K562 (cell line): Measurements from ENCODE around the gene UNC119. TPM values are rescaled to one million over a fixed set of nuclear protein-coding genes. Genes with fewer than 3 reads are reported as not detected.

Experiments used
- ATAC-seq: fragments of 200-7000 bp; cut with Tn5 transposase; 3 replicates; pipeline ENCODE4 v1.9.1; 2020; ENCODE audit warnings: moderate library complexity
- BruUV-seq: library from RNA; stranded (reverse); fragments of 400-500 nt; replicated peaks from 2 replicates; lab custom pipeline; 2021; lab: Mats Ljungman, UMichigan
- CTCF ChIA-PET: fragments of 300-600 bp; formaldehyde crosslinking; extraction: SDS; loops from one replicate; lab custom pipeline; 2021; ENCODE audit warnings: low intra/inter-chr PET ratio; lab: Yijun Ruan, JAX
- POLR2A ChIA-PET: fragments of 300-600, 350-650 bp; sonication (Branson Sonifier 250); formaldehyde crosslinking; extraction: SDS; loops from one replicate; lab custom pipeline; 2021; ENCODE audit warnings: antibody characterized with exemption, inconsistent platforms; lab: Yijun Ruan, JAX
- DNase-seq, 4 experiments: peaks; one replicate each; pipeline versions ENCODE4 v3.0.0 to v3.0.0-alpha.2; 2011 to 2018; ENCODE audit warnings: low spot score in 3 of 4, mixed read lengths in 3 of 4; ENCODE audit errors: extremely low read depth in 1 of 4
- FAIRE-seq: peaks from 2 replicates; lab custom pipeline; 2011; peaks lifted over from hg19 to GRCh38; lab: Jason Lieb, UNC
- H2AFZ ChIP-seq: 2 replicates; pipeline ENCODE4 v1.6.0; 2011; ENCODE audit warnings: low read depth, low read length, control low read depth, inconsistent platforms
- H3K27ac ChIP-seq: fragments of 200-600 bp; 3 replicates; pipeline ENCODE4 v1.8.0; 2011; ENCODE audit warnings: low read depth, mild to moderate bottlenecking, control low read depth, inconsistent platforms, low read length, moderate library complexity, mixed read lengths; ENCODE audit errors: extremely low read depth
- H3K27me3 ChIP-seq, 2 experiments: fragments of 300-600 bp in 1 of 2; 2 replicates in 1 of 2; 3 replicates in 1 of 2; pipeline versions ENCODE4 v1.6.0 to v1.8.0; 2011; ENCODE audit warnings: inconsistent platforms in 2 of 2, low read length in 2 of 2, mild to moderate bottlenecking in 1 of 2, mixed read lengths in 1 of 2, moderate library complexity in 1 of 2; ENCODE audit not compliant: control insufficient read depth in 2 of 2, insufficient read depth in 2 of 2
- H3K36me3 ChIP-seq: fragments of 300-600 bp; 3 replicates; pipeline ENCODE4 v1.8.0; 2011; ENCODE audit warnings: mild to moderate bottlenecking, low read length, inconsistent platforms; ENCODE audit not compliant: control insufficient read depth, insufficient read depth
- H3K4me1 ChIP-seq, 2 experiments: fragments of 200-600 bp in 1 of 2; replicated peaks in 1 of 2; 2 replicates in 1 of 2; 3 replicates in 1 of 2; pipeline versions ENCODE4 v1.5.1 to v1.8.0; 2011; ENCODE audit warnings: inconsistent platforms in 2 of 2, low read length in 2 of 2, mild to moderate bottlenecking in 1 of 2, mixed read lengths in 1 of 2, moderate library complexity in 1 of 2; ENCODE audit not compliant: control insufficient read depth in 2 of 2, insufficient read depth in 2 of 2
- H3K4me2 ChIP-seq: 2 replicates; pipeline ENCODE4 v1.6.1; 2011; ENCODE audit warnings: low read length, control low read depth, inconsistent platforms, mixed read lengths; ENCODE audit not compliant: insufficient read depth
- H3K4me3 ChIP-seq: fragments of 200-600 bp; sonication (generic), shearing (Covaris generic); 2 replicates; pipeline ENCODE4 v1.5.1; 2016; ENCODE audit warnings: control low read depth, inconsistent platforms
- H3K79me2 ChIP-seq: fragments of 200-600 bp; 3 replicates; pipeline ENCODE4 v1.8.0; 2011; ENCODE audit warnings: low read length, inconsistent platforms; ENCODE audit not compliant: control insufficient read depth, insufficient read depth
- H3K9ac ChIP-seq, 2 experiments: 2 replicates each; pipeline versions ENCODE4 v1.6.0 to v1.6.1; 2011; ENCODE audit warnings: low read depth in 2 of 2, low read length in 2 of 2, control low read depth in 1 of 2, inconsistent platforms in 1 of 2, mild to moderate bottlenecking in 1 of 2, mixed read lengths in 1 of 2; ENCODE audit not compliant: insufficient read depth in 1 of 2
- H3K9me1 ChIP-seq: one replicate; pipeline ENCODE4 v1.6.0; 2011; ENCODE audit warnings: inconsistent platforms, mild to moderate bottlenecking, low read length, moderate library complexity; ENCODE audit not compliant: control insufficient read depth, insufficient read depth
- H3K9me3 ChIP-seq: replicated peaks from 2 replicates; pipeline ENCODE4 v1.5.1; 2011; ENCODE audit warnings: low read depth, low read length, inconsistent platforms; ENCODE audit not compliant: control insufficient read depth, insufficient read depth
- H4K20me1 ChIP-seq: replicated peaks from 2 replicates; pipeline ENCODE4 v1.6.1; 2011; ENCODE audit warnings: low read length, inconsistent platforms, mixed read lengths; ENCODE audit not compliant: control insufficient read depth, insufficient read depth
- ARHGAP35 ChIP-seq: fragments of 450-650 bp; IDR thresholded peaks from 2 replicates; pipeline ENCODE4 v1.6.1; 2018; ENCODE audit not compliant: partially characterized antibody
- CTCFL ChIP-seq: IDR thresholded peaks from 2 replicates; pipeline ENCODE4 v1.6.1; 2011; ENCODE audit warnings: borderline replicate concordance, low read depth, mild to moderate bottlenecking, moderate library complexity, low read length; ENCODE audit not compliant: insufficient read depth, poor library complexity, severe bottlenecking
- ELF1 ChIP-seq: fragments of 200-800 bp; sonication (Bioruptor generic); IDR thresholded peaks from 2 replicates; pipeline ENCODE4 v1.6.1; 2016; ENCODE audit warnings: missing genetic modification characterization, missing compliant biosample characterization
- GABPB1 ChIP-seq: sonication (generic); formaldehyde crosslinking; IDR thresholded peaks from 2 replicates; pipeline ENCODE4 v1.8.0; 2022; ENCODE audit warnings: mild to moderate bottlenecking, missing genetic modification reagents
- MLX ChIP-seq, 2 experiments: fragments of 450-650 bp in 1 of 2; sonication (generic) in 1 of 2; formaldehyde crosslinking; conservative IDR thresholded peaks; 2 replicates each; pipeline versions ENCODE4 v1.4.0 to v1.8.1; 2020 to 2022; ENCODE audit warnings: mild to moderate bottlenecking in 1 of 2, missing genetic modification reagents in 1 of 2
- RAD21 ChIP-seq, 2 experiments: fragments of 250-450 bp in 1 of 2; fragments of 450-650 bp in 1 of 2; sonication (Bioruptor Pico) in 1 of 2; formaldehyde crosslinking in 1 of 2; IDR thresholded peaks in 1 of 2; conservative IDR thresholded peaks in 1 of 2; 2 replicates each; pipeline versions ENCODE4 v1.4.0 to v1.8.0; 2020 to 2022; ENCODE audit warnings: mild to moderate bottlenecking in 2 of 2, moderate library complexity in 1 of 2
- RUNX1 ChIP-seq: sonication (generic); IDR thresholded peaks from 2 replicates; pipeline ENCODE4 v1.6.1; 2016; ENCODE audit warnings: antibody characterized with exemption, low read depth
- SIN3B ChIP-seq: fragments of 450-650 bp; IDR thresholded peaks from 2 replicates; pipeline ENCODE4 v1.6.1; 2017; ENCODE audit warnings: low read depth, mild to moderate bottlenecking, moderate library complexity
- THRA ChIP-seq: fragments of 450-650 bp; IDR thresholded peaks from 2 replicates; pipeline ENCODE4 v1.6.1; 2017; ENCODE audit warnings: mild to moderate bottlenecking, moderate library complexity
- TRIM24 ChIP-seq, 2 experiments: fragments of 450-650 bp; IDR thresholded peaks; 2 replicates each; pipeline ENCODE4 v1.6.1; 2016
- XRCC5 ChIP-seq: fragments of 200-400 bp; formaldehyde crosslinking; IDR thresholded peaks from 2 replicates; pipeline ENCODE4 v1.6.1; 2017; ENCODE audit warnings: low read depth, mild to moderate bottlenecking, low read length
- WGBS: fragments of 100-300 bp; shearing (Covaris generic); methylation state at CpG from one replicate; pipeline ENCODE4 v1.1.6; 2016; ENCODE audit warnings: low coverage, mixed read lengths; ENCODE audit not compliant: insufficient coverage; ENCODE audit errors: missing lambda C conversion rate; 5-methylcytosine and 5-hydroxymethylcytosine counted together
- in situ Hi-C: fragments of 300-500 bp; cut with MboI; formaldehyde crosslinking; loops from 4 replicates; pipeline ENCODE4 v1.15.0; 2018; ENCODE audit warnings: inconsistent platforms, mixed read lengths
- intact Hi-C: fragments of 100-400 bp; cut with micrococcal nuclease; formaldehyde crosslinking; loops from 2 replicates; pipeline ENCODE4 v1.14.2; 2022
- polyA plus RNA-seq, 8 experiments: library from polyadenylated mRNA; depleted of rRNA in 4 of 8; stranded (reverse) in 5 of 8; unstranded in 3 of 8; fragments of >200 nt; fragmentation: Nextera tagmentation in 2 of 8; fragmentation: Illumina TruSeq in 1 of 8; extraction: Ambion mirVana in 2 of 8; extraction: Trizol in 1 of 8; gene quantifications; 2 replicates each; pipeline versions ENCODE4 v1.2.1 to v1.2.3, GENCODE V29; 2011 to 2014; ENCODE audit warnings: inconsistent platforms in 1 of 8, missing spikeins in 1 of 8
- total RNA-seq, 7 experiments: library from RNA; depleted of rRNA in 6 of 7; stranded (reverse); fragments of >200 nt in 6 of 7; fragmentation: Illumina TruSeq in 2 of 7; extraction: Trizol in 2 of 7; gene quantifications; 2 replicates each; pipeline versions ENCODE4 v1.2.1 to v1.2.3, GENCODE V29; 2011 to 2021; ENCODE audit warnings: low replicate concordance in 1 of 7
- TF ChIP-seq, protein P1 (sequence below), 3 experiments: IDR thresholded peaks in 2 of 3; conservative IDR thresholded peaks in 1 of 3; 2 replicates each; pipeline ENCODE4 v1.5.1; 2011 to 2012; ENCODE audit warnings: low read length in 3 of 3, mild to moderate bottlenecking in 3 of 3, control low read depth in 2 of 3, improper control_type of control experiment in 1 of 3, inconsistent platforms in 1 of 3, low read depth in 1 of 3, mixed read lengths in 1 of 3, moderate library complexity in 1 of 3; ENCODE audit not compliant: insufficient read depth in 2 of 3

The UNC119 gene
- total and polyA plus RNA-seq, 9 of the 15 experiments (the other 6 are each of a cell fraction or from before 2014, with no cell fraction given) = 0.37 to 47.7 (median 16.3) TPM

- Histone ChIP-seq H3K4me2 (no peak overlapping the region), H3K27ac (no peak overlapping the region), H3K9me3 (no peaks in the 10 kb centered on the region), H3K27me3 (peaks cover 9 to 55% of the 10 kb centered on the region in 2 experiments; a peak in 4 of 5 replicates), H3K4me3 (no peak overlapping the region), H3K9me1 (no peaks in the 10 kb centered on the region), H4K20me1 (peaks cover 18% of the 10 kb centered on the region; the same call in 1 of the 2 replicates), H3K9ac (0 out of 4 replicates have a peak overlapping the region, but pooled peaks of 1 of the 2 experiments have one; percentile 36), H3K4me1 (peaks cover 0 to 15% of the 10 kb centered on the region in 2 experiments; a peak in 3 of 5 replicates), H3K36me3 (no peaks in the 10 kb centered on the region), H2AFZ (no peak overlapping the region), H3K79me2 (no peaks in the 10 kb centered on the region)
- ChIA-PET CTCF (no interaction called here), POLR2A (interaction anchor here (0.6 kb wide), 1 partner anchor 703 kb away, joined by 3 read pairs; no protein-coding TSS in a partner anchor)
- FAIRE-seq (no peak), DNase-seq (peak in 2 of 4 experiments; percentile 38 to 45), ATAC-seq (peak; percentile 56)
- WGBS = 8% methylated on average over 8 of the region's 11 CpGs
- intact Hi-C loops = no loop called here
- no TSS peak for BruUV-seq
- in situ Hi-C loops = loop anchor here (5.0 kb wide), 1 partner anchor 38 kb away; no protein-coding TSS in a partner anchor
- no peak for TF ChIP-seq CTCFL
- TF ChIP-seq ARHGAP35 = no peak
- TF ChIP-seq THRA = no peak
- TF ChIP-seq RUNX1 = no peak
- TF ChIP-seq TRIM24 (IDR thresholded peaks at IDR 0.05) = no peak
- no peak for TF ChIP-seq XRCC5
- TF ChIP-seq RAD21 (CRISPR knock-in tag; conservative IDR thresholded peaks at IDR 0.05 in 1 of 2, IDR thresholded peaks at IDR 0.05 in 1 of 2) = peak in 1 of 2 experiments; percentile 21; a peak in 1 of 4 replicates
- no peak for TF ChIP-seq SIN3B
- TF ChIP-seq GABPB1 = no peak
- TF ChIP-seq MLX (CRISPR knock-in tag; conservative IDR thresholded peaks at IDR 0.05) = no peak
- TF ChIP-seq ELF1 (tag) = no peak
- TF ChIP-seq, protein P1, sequence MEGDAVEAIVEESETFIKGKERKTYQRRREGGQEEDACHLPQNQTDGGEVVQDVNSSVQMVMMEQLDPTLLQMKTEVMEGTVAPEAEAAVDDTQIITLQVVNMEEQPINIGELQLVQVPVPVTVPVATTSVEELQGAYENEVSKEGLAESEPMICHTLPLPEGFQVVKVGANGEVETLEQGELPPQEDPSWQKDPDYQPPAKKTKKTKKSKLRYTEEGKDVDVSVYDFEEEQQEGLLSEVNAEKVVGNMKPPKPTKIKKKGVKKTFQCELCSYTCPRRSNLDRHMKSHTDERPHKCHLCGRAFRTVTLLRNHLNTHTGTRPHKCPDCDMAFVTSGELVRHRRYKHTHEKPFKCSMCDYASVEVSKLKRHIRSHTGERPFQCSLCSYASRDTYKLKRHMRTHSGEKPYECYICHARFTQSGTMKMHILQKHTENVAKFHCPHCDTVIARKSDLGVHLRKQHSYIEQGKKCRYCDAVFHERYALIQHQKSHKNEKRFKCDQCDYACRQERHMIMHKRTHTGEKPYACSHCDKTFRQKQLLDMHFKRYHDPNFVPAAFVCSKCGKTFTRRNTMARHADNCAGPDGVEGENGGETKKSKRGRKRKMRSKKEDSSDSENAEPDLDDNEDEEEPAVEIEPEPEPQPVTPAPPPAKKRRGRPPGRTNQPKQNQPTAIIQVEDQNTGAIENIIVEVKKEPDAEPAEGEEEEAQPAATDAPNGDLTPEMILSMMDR (IDR thresholded peaks at IDR 0.05 in 2 of 3, conservative IDR thresholded peaks at IDR 0.05 in 1 of 3; ENCODE audit: insufficient read depth in 2 of 3, low read depth in 1 of 3, low read length in 3 of 3) = peak in 2 of 3 experiments; percentile 18 to 19; a peak in 2 of 6 replicates
Measured at GRCh38 chr17:28534740-28535375, 17.6 kb downstream of the UNC119 start.
